ENCODE results near the gene MSX1.

The MSX1 gene

GRCh38 chr4:4857809-4858508, 1.5 kb upstream of the MSX1 start:
- no peak for DNase-seq (ENCODE audit: low read depth)

- DNase-seq (ENCODE audit: low read depth) = no peak
Measured at GRCh38 chr4:4858527-4859324, 739 bp upstream of the MSX1 start.

GRCh38 chr4:4859799-4860599, 534 bp downstream of the MSX1 start:
- no peak for DNase-seq (ENCODE audit: low read depth)

GRCh38 chr4:4860600-4861389, 1.3 kb downstream of the MSX1 start:
- DNase-seq (ENCODE audit: low read depth) = no peak

- DNase-seq (ENCODE audit: low read depth) = no peak
Measured at GRCh38 chr4:4861390-4862018, 2.0 kb downstream of the MSX1 start.

- DNase-seq (ENCODE audit: low read depth) = no peak
Measured at GRCh38 chr4:4862071-4862551, 2.6 kb downstream of the MSX1 start.

GRCh38 chr4:4862665-4863482, 3.4 kb downstream of the MSX1 start:
- no peak for DNase-seq (ENCODE audit: low read depth)

- DNase-seq (ENCODE audit: low read depth) = no peak
Measured at GRCh38 chr4:4864443-4864939, 5.0 kb downstream of the MSX1 start.

GRCh38 chr4:4864940-4865704, 5.7 kb downstream of the MSX1 start:
- no peak for DNase-seq (ENCODE audit: low read depth)

- DNase-seq (ENCODE audit: low read depth) = no peak
Measured at GRCh38 chr4:4865705-4866123, 6.2 kb downstream of the MSX1 start.

GRCh38 chr4:4866124-4866865, 6.8 kb downstream of the MSX1 start:
- no peak for DNase-seq (ENCODE audit: low read depth)

GRCh38 chr4:4866866-4867374, 7.5 kb downstream of the MSX1 start:
- no peak for DNase-seq (ENCODE audit: low read depth)

GRCh38 chr4:4867375-4868039, 8.0 kb downstream of the MSX1 start:
- no peak for DNase-seq (ENCODE audit: low read depth)

- DNase-seq (ENCODE audit: low read depth) = no peak
Measured at GRCh38 chr4:4868040-4868757, 8.7 kb downstream of the MSX1 start.

GRCh38 chr4:4868758-4869723, 9.6 kb downstream of the MSX1 start:
- DNase-seq (ENCODE audit: low read depth) = no peak

Data from non-pigmented ciliary epithelial cell (primary cell).